Measurements from ENCODE around the gene NEDD4L.

- no peak for TF ChIP-seq YY1 (IDR thresholded peaks at IDR 0.05; ENCODE audit: insufficient read depth, insufficient read length)
- TF ChIP-seq SUZ12 (IDR thresholded peaks at IDR 0.05; ENCODE audit: extremely low read depth, insufficient read depth, insufficient read length) = no peak
These were observed 84.7 kb downstream of the NEDD4L start for GRCh38 chr18:58128381-58129374.

Data from NT2/D1 (cell line).